NCI-H2081 treated with DMSO at 0.1 percent for 48 hours (cell line): ENCODE measurements around the gene ZDHHC14.

ENCODE experiments used
- DNase-seq: peaks from one replicate; lab custom pipeline; 2025; lab: John Stamatoyannopoulos, UW

The ZDHHC14 gene

GRCh38 chr6:157667211-157668008, 286.4 kb downstream of the ZDHHC14 start:
- DNase-seq = no peak

GRCh38 chr6:157668009-157668401, 287.0 kb downstream of the ZDHHC14 start:
- no peak for DNase-seq

- no peak for DNase-seq
These were observed 287.7 kb downstream of the ZDHHC14 start for GRCh38 chr6:157668713-157669112.

GRCh38 chr6:157669323-157669722, 288.3 kb downstream of the ZDHHC14 start:
- DNase-seq = no peak

DNA sequence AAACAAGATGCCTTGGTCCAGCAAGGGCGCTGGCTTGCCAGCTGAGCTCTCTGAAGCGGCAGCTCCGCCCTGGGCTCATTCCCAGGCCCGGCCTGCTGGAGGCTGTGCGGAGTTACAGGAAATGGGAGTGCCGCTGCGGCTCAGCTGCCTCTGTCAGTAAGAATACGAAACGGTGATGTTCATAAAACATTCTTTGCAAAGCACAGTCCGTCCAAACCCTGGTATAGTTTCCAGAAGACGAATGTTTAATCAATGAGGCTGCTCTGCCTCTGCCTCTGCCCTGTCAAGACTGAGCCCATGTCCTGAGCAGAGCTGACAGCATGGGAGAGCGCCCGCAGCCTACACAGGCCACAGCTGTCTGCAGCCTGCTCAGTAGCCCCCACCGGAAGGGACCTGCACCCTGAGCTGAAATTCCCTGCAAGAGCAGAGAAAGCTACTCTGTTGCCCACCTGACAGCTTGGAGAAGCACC, 288.8 kb downstream of the ZDHHC14 start:
- no peak for DNase-seq

- no peak for DNase-seq
These were observed 289.6 kb downstream of the ZDHHC14 start for GRCh38 chr6:157670466-157671186.

DNA sequence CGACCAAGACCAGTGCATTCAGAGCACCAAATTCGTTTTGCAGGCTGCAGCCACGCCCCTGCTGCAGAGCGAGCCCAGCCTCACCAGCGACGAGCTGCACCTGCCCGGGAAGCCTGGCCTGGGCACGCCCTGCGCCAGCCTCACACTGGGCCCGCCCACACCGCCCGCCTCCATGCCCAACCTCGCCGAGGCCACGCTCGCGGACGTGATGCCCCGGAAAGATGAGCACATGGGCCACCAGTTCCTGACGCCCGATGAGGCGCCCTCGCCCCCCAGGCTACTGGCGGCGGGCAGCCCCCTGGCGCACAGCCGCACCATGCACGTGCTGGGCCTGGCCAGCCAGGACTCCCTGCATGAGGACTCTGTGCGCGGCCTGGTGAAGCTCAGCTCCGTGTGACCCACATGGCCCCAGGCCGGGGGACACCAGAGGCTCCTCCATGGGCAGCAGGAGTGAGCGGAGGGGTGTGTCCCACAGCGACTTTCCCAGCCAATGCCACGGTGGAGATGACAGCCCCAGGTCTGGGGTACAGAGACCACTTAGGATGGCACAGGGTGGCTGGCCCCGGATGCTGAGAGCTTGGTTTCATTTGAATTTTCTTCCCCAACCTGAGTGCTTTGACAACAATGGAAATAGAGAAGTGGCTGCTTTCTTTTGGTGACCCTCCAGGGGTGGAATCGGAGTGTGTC, 291.9 kb downstream of the ZDHHC14 start:
- no peak for DNase-seq

GRCh38 chr6:157673596-157673995, 292.6 kb downstream of the ZDHHC14 start:
- DNase-seq = no peak

- no peak for DNase-seq
These were observed 293.1 kb downstream of the ZDHHC14 start for GRCh38 chr6:157674061-157674460.

- no peak for DNase-seq
These were observed 294.8 kb downstream of the ZDHHC14 start for GRCh38 chr6:157675831-157676230.

- DNase-seq = no peak
These were observed 295.3 kb downstream of the ZDHHC14 start for GRCh38 chr6:157676241-157676640.

DNA sequence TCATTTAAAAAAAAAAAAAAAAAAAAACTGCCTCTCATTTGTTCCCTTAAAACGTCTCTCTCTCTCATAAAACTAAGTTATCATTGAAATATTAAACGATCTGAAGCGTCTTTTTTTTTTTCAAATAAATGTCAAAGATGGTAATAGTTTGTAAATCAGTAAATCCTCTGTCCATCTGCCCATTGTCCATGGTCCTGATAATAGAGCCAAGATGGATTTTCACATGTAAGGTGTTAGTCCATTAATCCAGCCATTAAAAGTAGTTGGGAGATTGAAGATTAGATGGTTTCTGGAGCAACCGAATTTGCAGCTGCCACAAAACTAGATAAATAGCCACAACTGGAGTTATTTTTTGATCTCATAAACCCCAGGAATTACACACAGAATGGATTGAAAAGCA, 296.2 kb downstream of the ZDHHC14 start:
- DNase-seq = no peak

DNA sequence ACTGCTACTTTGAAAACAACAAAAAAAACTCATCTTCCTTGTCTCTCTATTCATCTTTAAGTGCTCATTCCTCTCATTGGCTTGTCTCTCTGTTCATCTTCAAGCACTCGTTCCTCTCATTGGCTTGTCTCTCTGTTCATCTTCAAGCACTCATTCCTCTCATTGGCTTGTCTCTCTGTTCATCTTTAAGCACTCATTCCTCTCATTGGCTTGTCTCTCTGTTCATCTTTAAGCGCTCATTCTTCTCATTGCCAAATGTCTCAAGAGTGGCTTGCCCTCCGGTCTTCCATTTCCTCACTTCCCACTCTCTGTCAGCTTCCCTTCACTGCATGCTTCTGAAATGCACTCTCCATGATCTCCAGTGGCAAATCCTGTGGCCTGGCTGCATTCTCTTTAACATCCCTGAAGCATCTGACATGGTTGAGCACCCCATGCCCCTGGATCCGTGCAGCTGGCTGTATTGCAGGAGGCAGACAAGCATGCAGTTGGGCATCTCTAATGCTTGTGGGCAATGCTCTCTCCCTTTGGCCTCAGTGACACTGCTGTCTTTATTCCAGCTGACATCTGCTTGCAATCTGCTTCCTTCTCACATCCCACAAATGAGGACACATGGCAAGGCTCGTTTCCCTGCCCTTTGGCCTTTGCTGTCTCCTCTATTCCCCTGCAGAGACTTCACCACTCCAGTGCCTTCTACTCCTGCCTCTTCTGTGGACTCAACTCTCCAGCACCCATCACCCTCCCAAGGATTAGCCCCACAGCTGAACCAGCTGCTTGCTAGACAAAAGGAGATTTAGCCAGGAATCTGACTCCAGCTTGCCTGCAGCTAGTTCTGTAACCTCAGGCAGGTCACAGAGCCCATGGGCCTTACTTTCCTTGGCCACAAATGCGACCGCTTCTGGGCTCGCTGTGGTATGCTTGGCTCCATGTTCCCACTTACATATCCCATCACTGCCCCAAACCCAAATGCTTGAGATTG, 298.9 kb downstream of the ZDHHC14 start:
- DNase-seq = no peak

GRCh38 chr6:157681041-157681650, 300.2 kb downstream of the ZDHHC14 start:
- no peak for DNase-seq

- DNase-seq = no peak
These were observed 302.0 kb downstream of the ZDHHC14 start for GRCh38 chr6:157682856-157683481.

GRCh38 chr6:157683707-157684106, 302.7 kb downstream of the ZDHHC14 start:
- DNase-seq = no peak

DNA sequence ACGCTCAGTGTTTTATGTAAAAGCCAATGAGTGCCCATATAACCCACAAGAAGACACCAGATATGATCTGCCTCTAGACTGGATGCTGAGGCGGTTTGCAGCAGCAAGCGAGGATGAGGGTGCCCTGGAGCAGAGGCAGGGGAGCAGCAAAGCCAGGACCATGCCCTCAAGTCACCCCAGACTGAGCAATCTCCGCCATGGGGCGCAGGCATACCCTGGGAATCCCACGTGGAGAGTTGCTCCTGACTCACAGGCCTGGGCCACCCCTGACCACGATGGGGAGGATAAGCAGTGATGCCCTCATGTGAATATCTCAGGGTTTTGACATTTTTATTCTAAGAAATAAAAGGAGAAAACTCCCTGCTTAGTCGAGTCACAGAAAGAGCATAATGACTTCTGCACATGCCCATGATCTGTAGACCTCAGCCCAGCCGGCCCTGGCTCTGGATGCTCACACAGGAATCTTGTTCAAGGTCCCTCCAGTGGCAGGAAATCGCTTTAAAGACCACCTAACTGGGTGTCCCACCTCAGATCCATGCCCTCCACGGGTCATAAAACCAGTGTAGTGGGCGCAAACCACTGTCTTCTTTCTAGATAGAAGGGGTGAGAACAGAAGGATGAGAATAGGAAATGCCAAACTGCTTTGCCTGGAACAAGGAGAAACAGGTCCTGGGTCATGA, 303.8 kb downstream of the ZDHHC14 start:
- no peak for DNase-seq

DNA sequence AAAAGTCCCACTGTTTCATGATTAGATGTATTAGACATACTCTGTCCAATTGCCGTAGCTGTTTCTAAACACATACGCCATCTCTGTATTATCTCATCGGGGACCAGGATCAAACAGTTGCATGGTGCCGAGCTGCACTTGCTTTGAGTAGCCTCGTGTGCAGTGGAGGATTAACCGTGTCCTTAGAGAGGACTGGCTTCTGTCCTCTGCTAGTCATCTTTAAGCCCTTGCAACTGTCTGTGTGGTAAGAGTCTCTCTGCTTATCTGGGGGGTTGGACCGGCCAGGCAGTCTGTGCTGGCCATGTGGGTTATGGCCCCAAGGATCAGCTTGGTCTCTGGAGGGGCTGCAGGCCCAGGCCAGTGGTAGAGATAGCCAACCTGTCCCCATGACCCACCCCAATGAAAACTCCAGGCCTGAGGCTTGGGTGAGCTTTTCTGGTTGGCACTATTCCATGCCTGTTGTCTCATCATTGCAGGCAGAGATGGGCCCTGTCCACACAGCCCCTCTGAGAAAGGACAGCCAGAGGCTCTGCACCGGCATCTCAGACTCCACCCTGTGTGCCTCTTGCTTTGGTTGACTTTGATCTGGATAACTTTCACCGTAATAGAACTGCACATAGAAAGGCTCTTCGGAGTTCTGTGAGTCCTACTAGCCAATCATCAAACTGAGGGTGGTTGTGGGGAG, 304.7 kb downstream of the ZDHHC14 start:
- no peak for DNase-seq

DNA sequence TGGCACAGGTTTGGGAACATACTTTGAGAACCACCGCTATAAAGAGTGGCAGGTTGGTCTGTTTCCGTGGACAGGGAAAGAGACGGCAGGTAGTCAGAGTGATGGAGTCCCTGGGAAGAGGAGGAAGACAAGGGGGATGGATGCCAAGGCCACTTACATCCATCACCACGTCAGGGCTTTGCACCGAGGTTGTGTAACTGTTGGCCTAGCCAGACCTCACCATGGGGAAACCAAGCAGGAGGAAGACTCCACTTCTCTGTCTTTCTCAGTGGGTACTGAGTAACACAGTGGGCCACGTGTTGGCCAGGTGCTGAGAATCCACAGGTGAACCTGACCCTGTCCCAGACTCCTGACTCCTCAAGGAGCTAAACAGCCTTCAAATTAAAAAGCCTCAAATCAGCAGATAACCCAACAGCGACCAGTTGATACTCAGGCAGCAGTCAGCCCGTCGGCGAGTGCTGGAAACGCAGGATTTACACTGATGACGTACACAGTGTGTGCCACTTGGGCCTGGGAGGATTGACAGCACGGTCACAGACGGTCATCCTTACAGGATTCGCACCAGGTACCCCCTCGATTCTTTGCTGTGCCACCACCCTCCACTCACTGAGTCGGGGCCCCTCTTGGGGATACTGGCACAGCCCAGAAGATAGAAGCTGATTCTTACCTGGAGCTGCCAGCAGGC, 307.4 kb downstream of the ZDHHC14 start:
- DNase-seq = no peak
